GM18868 (cell line): ENCODE data around the gene DPF1.

Source experiments
- ATAC-seq: cut with Tn5 transposase; IDR thresholded peaks from one replicate; pipeline ENCODE4 v1.9.1; 2021; ENCODE audit warnings: mild to moderate bottlenecking, moderate library complexity; ENCODE audit not compliant: unreplicated experiment

Gene DPF1

GRCh38 chr19:38202504-38202903 is 21.5 kb downstream of the DPF1 start:
- ATAC-seq, result no peak

- no peak for ATAC-seq
Measured at GRCh38 chr19:38201731-38202130, 22.3 kb downstream of the DPF1 start.

- no peak for ATAC-seq
Measured at GRCh38 chr19:38199340-38199739, 24.7 kb downstream of the DPF1 start.

DNA sequence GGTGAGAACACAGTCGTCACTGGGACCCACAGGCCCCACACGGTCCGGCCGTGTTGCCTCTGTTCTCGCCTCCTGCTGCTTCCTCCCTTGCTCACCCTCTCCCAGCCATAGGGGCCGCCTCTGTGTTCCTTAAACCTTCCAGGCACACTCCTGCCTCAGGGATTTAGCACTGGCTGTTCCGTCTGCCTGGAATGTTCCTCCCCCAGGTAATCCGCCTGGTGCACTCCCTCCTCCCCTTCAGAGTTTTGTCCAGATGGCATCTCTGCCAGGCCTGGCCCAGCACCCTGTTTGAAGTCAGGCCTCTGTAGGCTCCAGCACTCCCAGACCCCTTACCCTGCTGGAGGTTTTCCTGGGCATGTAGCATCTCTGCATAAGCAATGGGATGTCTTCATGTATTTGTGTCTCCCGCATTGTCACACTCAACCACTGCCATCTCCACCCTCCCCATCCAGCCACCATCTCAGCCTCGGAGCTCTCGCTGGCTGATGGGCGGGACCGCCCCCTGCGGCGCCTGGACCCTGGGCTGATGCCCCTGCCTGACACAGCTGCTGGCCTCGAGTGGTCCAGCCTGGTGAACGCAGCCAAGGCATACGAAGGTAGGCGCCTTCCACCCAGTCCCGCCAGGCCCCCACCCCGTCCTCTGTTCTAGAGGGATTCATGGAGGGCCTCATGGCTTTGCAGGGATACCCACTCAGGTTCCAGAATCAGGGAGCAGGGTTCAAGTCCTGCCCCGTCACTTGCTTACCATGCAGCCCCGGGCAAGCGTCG is 25.9 kb downstream of the DPF1 start:
- no peak for ATAC-seq

DNA sequence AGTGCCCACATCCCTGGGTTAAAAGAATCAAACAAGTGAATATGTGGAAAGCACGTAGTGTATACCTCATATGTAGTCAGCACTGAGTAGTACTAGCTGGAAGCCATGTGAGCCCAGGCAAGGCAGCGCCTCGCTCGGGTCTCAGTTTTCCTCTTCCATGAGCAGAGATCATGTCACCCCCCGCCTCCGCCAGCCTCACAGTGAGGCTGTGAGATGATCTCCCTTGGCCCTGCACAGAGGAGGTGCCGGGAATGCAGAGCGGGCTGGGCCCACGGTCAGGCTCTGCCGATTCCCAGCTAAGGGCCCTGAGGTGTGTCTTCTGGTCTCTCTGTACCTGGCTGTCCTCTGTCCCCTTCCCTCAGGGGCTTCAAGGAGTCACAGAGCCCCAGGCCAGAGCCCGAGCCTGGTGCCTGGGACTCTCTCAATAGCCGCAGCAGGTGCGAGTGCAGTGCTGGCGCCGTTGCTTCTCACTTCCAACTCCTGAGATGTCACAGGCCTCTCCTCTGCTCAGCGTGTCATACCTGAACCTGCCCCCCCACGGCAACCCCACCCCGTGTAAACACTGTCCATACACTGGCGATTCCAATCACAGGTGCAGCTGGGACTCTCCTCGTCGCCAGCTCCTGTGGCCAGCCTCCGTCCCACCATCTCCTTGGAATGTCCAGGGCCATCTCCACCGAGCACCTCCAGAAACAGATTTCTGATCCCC is 26.9 kb downstream of the DPF1 start:
- no peak for ATAC-seq

- ATAC-seq, result no peak
Measured at GRCh38 chr19:38196245-38196837, 27.7 kb downstream of the DPF1 start.

DNA sequence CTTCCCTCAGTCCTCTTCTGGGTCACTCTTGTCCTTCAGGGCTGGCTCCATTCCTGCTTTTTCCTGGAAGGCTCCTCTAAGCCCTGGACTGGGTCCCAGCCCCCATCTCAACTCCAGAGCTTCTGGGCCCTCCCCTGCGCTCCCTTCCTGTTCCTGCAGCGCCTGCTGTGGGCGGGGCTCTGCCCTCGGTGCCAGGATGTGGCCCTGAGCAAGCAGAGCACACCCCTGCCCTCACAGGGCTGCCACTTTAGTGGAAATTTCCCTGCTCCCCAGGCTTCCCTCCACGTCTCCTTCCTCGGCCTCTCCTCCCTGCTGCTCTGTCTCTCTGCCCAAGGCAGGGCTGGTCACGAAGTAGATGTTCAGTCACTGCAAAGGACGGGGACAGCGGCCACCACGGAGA is 28.8 kb downstream of the DPF1 start:
- no peak for ATAC-seq

- ATAC-seq, result no peak
Measured at GRCh38 chr19:38194061-38194701, 29.8 kb downstream of the DPF1 start.

DNA sequence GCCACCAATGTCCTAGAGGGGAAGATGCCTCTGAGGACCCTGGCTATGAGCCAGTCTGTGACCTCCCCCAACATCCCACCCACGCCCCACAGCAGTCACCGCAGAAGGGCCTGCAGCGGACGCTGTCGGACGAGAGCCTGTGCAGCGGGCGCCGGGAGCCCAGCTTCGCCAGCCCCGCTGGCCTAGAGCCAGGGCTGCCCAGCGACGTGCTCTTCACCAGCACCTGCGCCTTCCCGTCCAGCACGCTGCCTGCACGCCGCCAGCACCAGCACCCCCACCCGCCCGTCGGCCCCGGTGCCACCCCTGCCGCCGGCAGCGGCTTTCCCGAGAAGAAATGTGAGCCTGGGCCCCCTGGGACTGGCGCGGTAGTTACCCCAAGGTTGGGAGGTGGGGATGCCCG is 30.6 kb downstream of the DPF1 start:
- ATAC-seq, result no peak

- ATAC-seq, result no peak
Measured at GRCh38 chr19:38191747-38192146, 32.3 kb downstream of the DPF1 start.

GRCh38 chr19:38190793-38191192 is 33.2 kb downstream of the DPF1 start:
- no peak for ATAC-seq

- no peak for ATAC-seq
Measured at GRCh38 chr19:38190061-38190460, 34.0 kb downstream of the DPF1 start.

GRCh38 chr19:38185562-38185961 is 38.5 kb downstream of the DPF1 start:
- no peak for ATAC-seq

DNA sequence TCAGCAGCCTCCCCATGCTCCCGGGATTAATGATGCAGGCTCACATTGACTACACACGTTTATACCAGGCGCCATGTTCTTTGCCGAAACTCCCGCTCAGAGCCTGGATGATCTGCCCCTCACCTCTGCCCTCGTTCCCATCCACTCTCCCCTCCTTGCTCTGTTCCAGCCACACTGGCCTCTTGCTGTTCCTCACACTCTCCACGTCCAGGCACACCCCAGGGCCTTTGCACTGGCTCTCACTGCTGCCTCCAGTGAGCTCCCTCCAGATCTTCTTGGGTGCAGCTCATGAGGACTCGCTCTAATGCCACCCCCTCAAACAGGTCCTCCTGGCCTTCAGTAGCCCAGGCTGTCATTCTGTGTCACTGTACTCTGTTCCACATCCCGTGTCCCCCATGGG is 39.2 kb downstream of the DPF1 start:
- ATAC-seq, result no peak

- ATAC-seq, result no peak
Measured at GRCh38 chr19:38183251-38183897, 40.6 kb downstream of the DPF1 start.

DNA sequence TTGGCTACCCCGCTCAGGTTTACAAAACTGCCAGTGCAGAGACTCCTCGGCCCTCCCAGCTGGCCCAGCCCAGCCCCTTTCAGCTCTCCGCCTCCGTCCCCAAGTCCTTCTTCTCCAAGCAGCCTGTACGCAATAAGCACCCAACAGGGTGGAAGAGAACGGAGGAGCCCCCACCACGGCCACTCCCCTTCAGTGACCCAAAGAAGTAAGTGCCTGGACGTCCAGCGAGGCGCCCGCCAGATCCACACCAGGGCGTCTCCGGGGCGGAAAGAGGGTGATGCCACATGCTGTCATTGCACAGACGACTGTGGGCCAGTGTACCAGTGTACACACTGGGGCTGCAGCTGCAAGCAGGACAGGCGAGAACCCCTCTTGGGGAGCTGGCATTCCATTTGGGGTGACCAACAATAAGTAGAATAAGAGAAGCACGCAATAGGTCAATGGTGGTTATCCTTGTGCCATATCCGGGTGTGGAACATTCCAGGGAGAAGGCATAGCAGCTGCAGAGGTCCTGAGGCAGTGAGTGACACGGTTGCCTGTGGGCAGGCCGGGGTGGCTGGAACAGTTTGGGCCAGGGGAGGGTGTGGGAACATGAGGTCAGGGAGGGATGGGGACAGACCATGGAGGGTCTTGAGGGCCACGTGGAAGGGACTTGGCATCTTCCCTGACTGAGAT is 41.3 kb downstream of the DPF1 start:
- ATAC-seq, result no peak

GRCh38 chr19:38180071-38180470 is 44.0 kb downstream of the DPF1 start:
- ATAC-seq, result no peak

- no peak for ATAC-seq
Measured at GRCh38 chr19:38175422-38175821, 48.6 kb downstream of the DPF1 start.

DNA sequence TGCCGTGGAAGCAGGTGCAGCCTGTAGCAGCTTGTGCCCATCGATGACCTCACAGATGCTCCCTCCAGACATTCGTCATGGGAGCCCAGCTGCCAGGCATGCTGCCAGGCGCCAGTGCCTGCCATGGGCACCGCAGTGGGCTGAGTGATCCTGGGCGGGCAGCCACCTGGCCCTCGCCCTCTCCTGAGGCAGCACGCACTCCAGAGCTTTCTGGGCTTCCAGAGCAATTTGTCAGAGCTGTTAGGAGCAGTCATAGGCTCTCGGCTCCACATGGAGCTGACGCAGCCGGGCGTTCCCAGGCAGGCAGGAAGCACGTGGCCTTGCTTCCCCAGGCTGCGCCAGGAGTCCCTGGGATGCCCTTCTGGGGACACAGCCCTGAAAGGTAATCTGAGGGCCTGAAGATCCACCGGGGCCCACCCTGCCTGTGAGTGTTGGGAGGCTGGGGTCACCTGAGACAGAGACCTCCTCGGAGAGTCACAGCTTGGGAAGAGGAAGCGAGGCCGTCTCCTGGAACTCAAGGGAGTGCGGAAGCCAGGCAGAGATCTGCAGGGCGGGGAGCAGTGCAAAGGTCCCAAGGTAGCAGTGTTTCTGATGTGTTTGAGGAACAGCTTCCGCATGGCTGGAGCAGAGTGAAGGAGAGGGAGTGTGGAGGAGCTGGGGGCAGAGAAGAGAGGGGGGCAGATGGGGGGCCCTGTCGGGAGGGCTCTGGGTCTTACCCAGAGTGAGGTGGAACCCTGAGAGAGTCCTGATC is 50.6 kb downstream of the DPF1 start:
- ATAC-seq, result no peak

- no peak for ATAC-seq
Measured at GRCh38 chr19:38172001-38172400, 52.0 kb downstream of the DPF1 start.
